Natural killer cell (primary cell): Measurements from ENCODE around the gene UBE4A. TPM values are rescaled to one million over a fixed set of nuclear protein-coding genes. Genes with fewer than 3 reads are reported as not detected.

Source experiments
- ATAC-seq, 3 donors: fragments of 150-1000 bp in 2 of 3; fragments of 200-7000 bp in 1 of 3; cut with Tn5 transposase; 1 replicate in 1 of 3; 2 replicates in 2 of 3; pipeline ENCODE4 v1.10.0; 2021; ENCODE audit warnings: mild to moderate bottlenecking in 2 of 3, moderate library complexity in 2 of 3
- DNase-seq, 2 donors: peaks; one replicate each; pipeline versions ENCODE4 v3.0.0 to v3.0.0-alpha.2; 2013 to 2021; ENCODE audit warnings: mixed read lengths in 1 of 2
- H3K27ac ChIP-seq: one replicate; pipeline ENCODE4 v1.5.1; 2013; ENCODE audit warnings: mild to moderate bottlenecking, low read length
- H3K27me3 ChIP-seq: one replicate; pipeline ENCODE4 v1.6.1; 2013; ENCODE audit warnings: low read length; ENCODE audit not compliant: control insufficient read depth, insufficient read depth
- H3K36me3 ChIP-seq: one replicate; pipeline ENCODE4 v1.6.1; 2013; ENCODE audit warnings: low read length; ENCODE audit not compliant: control insufficient read depth, insufficient read depth
- H3K4me1 ChIP-seq: one replicate; pipeline ENCODE4 v1.6.1; 2013; ENCODE audit warnings: low read length; ENCODE audit not compliant: control insufficient read depth, insufficient read depth
- H3K4me3 ChIP-seq: one replicate; pipeline ENCODE4 v1.5.1; 2013; ENCODE audit warnings: low read length
- H3K9me3 ChIP-seq: one replicate; pipeline ENCODE4 v1.6.1; 2013; ENCODE audit warnings: low read length; ENCODE audit not compliant: control insufficient read depth, insufficient read depth
- H3K27ac Mint-ChIP-seq, 2 donors: one replicate each; pipeline ENCODE4 v1.8.0; 2022; ENCODE audit warnings: mild to moderate bottlenecking in 2 of 2, mixed read lengths in 2 of 2, moderate library complexity in 1 of 2
- H3K27me3 Mint-ChIP-seq, 2 donors: one replicate each; pipeline ENCODE4 v1.8.0; 2022; ENCODE audit warnings: low read depth in 2 of 2, mixed read lengths in 2 of 2
- H3K36me3 Mint-ChIP-seq: one replicate; pipeline ENCODE4 v1.8.0; 2022; ENCODE audit warnings: mixed read lengths
- H3K4me1 Mint-ChIP-seq, 2 donors: one replicate each; pipeline ENCODE4 v1.8.0; 2022; ENCODE audit warnings: mixed read lengths in 2 of 2
- H3K4me3 Mint-ChIP-seq: one replicate; pipeline ENCODE4 v1.8.0; 2022; ENCODE audit warnings: mild to moderate bottlenecking, moderate library complexity, mixed read lengths
- H3K9me3 Mint-ChIP-seq, 2 donors: one replicate each; pipeline ENCODE4 v1.8.0; 2022; ENCODE audit warnings: mixed read lengths in 2 of 2
- WGBS: methylation state at CpG from one replicate; pipeline ENCODE4 v1.1.7; 2013; ENCODE audit warnings: missing lambda C conversion rate; ENCODE audit not compliant: insufficient coverage; 5-methylcytosine and 5-hydroxymethylcytosine counted together
- intact Hi-C: fragments of 100-400 bp; cut with micrococcal nuclease; formaldehyde crosslinking; loops from one replicate; pipeline ENCODE4 v1.14.2; 2022
- total RNA-seq, 4 donors: library from RNA; stranded (reverse); fragments of 120-200 nt in 1 of 4; gene quantifications; one replicate each; pipeline versions ENCODE4 v1.2.3 to v1.2.4, GENCODE V29; 2013 to 2022
- TF ChIP-seq, protein P1 (sequence below): fragments of 200-600 bp; IDR thresholded peaks from one replicate; pipeline ENCODE4 v1.8.0; 2022; ENCODE audit warnings: antibody characterized with exemption

Gene UBE4A
- total RNA-seq, 3 donors from 2014 or later (not counting 1 experiment from before 2014, with no cell fraction given) = 35.1 to 43.9 (median 37.0) TPM

DNA sequence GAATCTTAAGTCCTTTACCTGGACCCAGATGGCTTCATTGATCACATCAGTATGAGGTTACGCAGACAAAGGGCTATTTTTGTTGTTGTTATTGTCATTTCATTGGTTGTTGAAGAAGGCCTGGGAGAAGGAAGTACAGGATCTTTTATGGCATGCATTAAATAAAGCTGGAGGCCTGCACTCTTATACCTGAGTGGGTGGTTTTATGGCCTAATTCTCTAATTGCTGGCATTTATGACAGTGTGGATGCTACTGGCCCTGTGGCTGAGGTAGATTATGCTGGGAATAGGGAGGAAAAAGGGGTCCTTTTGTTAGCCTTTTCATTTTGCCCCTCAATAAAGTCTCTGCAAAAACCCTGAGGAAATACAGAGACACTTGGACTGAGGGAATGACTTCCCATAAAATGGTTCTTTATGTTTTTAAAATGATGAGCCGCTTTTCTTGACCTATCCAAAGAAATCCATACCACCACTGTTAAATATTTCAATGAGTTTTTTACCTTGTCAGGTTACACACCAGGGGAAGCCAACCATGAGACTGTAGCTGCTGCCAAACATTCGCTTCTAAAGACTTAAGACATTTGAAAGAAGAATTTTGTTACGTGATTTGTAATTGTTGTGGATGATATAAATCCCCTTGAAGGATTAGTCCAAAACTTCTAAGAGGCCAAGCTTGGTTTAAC lies 83.6 kb downstream of the UBE4A start:
- ATAC-seq = no peak
- no peaks in the 10 kb centered on the region for H3K9me3 Mint-ChIP-seq
- H3K27me3 Mint-ChIP-seq = no peaks in the 10 kb centered on the region
- 87% methylated on average over 3 of the region's 4 CpGs for WGBS
- peak overlapping the region; percentile 56 to 98 for H3K27ac Mint-ChIP-seq
- DNase-seq = no peak
- peaks cover 94 to 95% of the 10 kb centered on the region in 2 donors for H3K4me1 Mint-ChIP-seq
- TF ChIP-seq, protein P1, sequence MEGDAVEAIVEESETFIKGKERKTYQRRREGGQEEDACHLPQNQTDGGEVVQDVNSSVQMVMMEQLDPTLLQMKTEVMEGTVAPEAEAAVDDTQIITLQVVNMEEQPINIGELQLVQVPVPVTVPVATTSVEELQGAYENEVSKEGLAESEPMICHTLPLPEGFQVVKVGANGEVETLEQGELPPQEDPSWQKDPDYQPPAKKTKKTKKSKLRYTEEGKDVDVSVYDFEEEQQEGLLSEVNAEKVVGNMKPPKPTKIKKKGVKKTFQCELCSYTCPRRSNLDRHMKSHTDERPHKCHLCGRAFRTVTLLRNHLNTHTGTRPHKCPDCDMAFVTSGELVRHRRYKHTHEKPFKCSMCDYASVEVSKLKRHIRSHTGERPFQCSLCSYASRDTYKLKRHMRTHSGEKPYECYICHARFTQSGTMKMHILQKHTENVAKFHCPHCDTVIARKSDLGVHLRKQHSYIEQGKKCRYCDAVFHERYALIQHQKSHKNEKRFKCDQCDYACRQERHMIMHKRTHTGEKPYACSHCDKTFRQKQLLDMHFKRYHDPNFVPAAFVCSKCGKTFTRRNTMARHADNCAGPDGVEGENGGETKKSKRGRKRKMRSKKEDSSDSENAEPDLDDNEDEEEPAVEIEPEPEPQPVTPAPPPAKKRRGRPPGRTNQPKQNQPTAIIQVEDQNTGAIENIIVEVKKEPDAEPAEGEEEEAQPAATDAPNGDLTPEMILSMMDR = no peak
- Histone ChIP-seq H3K27me3 (no peaks in the 10 kb centered on the region), H3K4me3 (no peak overlapping the region), H3K4me1 (peaks cover 7% of the 10 kb centered on the region), H3K27ac (no peak overlapping the region), H3K36me3 (peaks cover 8% of the 10 kb centered on the region), H3K9me3 (no peaks in the 10 kb centered on the region)
- intact Hi-C loops = no loop called here
- H3K36me3 Mint-ChIP-seq = no peaks in the 10 kb centered on the region
- H3K4me3 Mint-ChIP-seq = no peak overlapping the region

DNA sequence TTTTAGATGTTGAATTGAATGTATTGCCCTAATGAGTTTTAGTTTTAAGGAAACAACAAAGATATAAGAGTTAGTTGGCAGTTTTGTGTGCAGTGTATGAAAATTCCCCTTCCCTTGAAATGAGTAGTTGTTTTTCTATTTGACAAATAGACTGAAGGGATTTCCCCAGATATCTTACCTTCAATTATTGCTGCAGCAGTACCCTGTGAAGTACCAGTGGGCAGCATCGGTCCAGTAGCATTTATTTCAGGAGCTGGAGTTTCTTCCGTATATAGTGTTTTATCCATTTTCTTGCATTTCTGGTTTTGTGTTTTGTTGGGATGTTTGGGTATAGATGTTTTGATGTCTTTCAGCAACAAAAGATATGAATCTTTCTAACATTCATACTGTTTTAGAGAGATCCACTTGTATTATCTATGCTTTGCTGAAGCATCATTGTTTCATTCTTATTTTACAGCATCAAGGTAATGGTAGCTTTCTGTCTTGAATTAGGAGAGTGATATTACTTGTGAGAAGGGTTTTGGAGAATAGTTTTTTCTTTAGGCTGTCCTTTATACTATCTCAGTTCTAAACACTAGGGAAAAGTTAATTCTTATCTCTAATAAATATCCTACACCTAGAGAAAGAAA lies 84.3 kb downstream of the UBE4A start:
- Histone ChIP-seq H3K4me1 (peaks cover 5% of the 10 kb centered on the region), H3K4me3 (no peak overlapping the region), H3K36me3 (peaks cover 8% of the 10 kb centered on the region), H3K27me3 (no peaks in the 10 kb centered on the region), H3K27ac (no peak overlapping the region), H3K9me3 (no peaks in the 10 kb centered on the region)
- Mint-ChIP-seq H3K4me1 (peaks cover 89 to 91% of the 10 kb centered on the region in 2 donors), H3K27me3 (no peaks in the 10 kb centered on the region), H3K27ac (peak overlapping the region; percentile 56 to 98), H3K36me3 (no peaks in the 10 kb centered on the region), H3K4me3 (no peak overlapping the region), H3K9me3 (no peaks in the 10 kb centered on the region)
- DNase-seq (peak in 1 of 2 donors; percentile 59), ATAC-seq (no peak)
- 60% methylated on average over 1 of the region's 2 CpGs for WGBS
- intact Hi-C loops = no loop called here
- TF ChIP-seq, protein P1 = no peak

DNA sequence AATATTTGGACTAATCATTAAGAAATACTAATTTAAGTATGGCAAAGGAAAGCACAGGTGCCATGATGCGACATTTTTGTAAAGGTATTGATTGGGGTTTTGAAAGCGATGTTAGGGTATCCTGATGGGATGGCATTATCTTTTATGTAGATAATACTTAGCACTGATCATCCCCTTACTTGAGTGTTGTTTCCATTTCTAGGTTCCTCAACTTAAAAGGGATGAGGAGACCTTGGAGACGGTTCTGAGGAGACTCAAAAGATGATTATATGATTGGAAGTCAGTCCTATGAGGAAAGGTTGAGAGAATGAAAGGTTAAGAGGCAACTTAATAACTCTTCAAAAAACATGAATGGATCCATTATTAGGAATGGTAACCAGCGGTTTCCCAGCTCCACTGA lies 88.0 kb downstream of the UBE4A start:
- Histone ChIP-seq H3K4me1 (peaks cover 3% of the 10 kb centered on the region), H3K27ac (no peak overlapping the region), H3K36me3 (peaks cover 3% of the 10 kb centered on the region), H3K4me3 (no peak overlapping the region), H3K27me3 (no peaks in the 10 kb centered on the region), H3K9me3 (no peaks in the 10 kb centered on the region)
- Mint-ChIP-seq H3K4me3 (no peak overlapping the region), H3K9me3 (no peaks in the 10 kb centered on the region), H3K4me1 (peaks cover 63 to 65% of the 10 kb centered on the region in 2 donors), H3K27me3 (no peaks in the 10 kb centered on the region), H3K36me3 (no peaks in the 10 kb centered on the region), H3K27ac (no peak overlapping the region)
- no peak for ATAC-seq
- no peak for DNase-seq
- 91% methylated on average over 3 of the region's 4 CpGs for WGBS
- intact Hi-C loops = no loop called here
- TF ChIP-seq, protein P1 = no peak
